ENCODE measurements around the gene ARFGEF2. TPM values are rescaled to one million over a fixed set of nuclear protein-coding genes. Genes with fewer than 3 reads are reported as not detected.
A peak's percentile ranks its signal among the peaks of the same experiment; 100 is the strongest.

ARFGEF2 gene
- total and polyA plus RNA-seq, 12 donors, result 6.2 to 50.0 (median 41.8) TPM

DNA sequence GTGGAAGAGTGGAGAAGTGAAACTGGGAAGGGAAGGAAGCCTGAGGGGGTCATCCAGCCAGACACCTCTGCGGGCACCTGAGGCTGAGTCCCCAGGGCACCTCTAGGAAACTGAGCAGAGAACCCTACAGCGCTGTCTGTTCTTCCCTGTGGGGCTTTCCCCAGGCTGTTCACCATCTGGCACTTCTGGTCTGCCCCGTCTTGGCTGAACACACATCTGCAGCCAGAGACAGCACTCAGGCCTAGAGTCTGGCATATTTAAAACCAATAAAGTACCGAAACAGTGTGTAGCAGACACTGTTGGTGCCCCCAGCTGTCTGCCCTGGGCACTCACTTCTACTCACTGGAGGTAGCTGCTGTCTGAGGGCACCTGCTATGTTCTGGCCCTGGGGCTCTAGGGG lies 9.4 kb upstream of the ARFGEF2 start:
- no peaks in the 10 kb centered on the region for H3K36me3 ChIP-seq
- 84 to 88% methylated on average over 4 of the region's 4 CpGs for WGBS, 2 donors
- H3K9me3 ChIP-seq, result peaks cover 0 to 11% (median 0%) of the 10 kb centered on the region in 11 donors
- no peak for DNase-seq
- H3K4me3 ChIP-seq, result no peak overlapping the region
- TF ChIP-seq, protein P1, sequence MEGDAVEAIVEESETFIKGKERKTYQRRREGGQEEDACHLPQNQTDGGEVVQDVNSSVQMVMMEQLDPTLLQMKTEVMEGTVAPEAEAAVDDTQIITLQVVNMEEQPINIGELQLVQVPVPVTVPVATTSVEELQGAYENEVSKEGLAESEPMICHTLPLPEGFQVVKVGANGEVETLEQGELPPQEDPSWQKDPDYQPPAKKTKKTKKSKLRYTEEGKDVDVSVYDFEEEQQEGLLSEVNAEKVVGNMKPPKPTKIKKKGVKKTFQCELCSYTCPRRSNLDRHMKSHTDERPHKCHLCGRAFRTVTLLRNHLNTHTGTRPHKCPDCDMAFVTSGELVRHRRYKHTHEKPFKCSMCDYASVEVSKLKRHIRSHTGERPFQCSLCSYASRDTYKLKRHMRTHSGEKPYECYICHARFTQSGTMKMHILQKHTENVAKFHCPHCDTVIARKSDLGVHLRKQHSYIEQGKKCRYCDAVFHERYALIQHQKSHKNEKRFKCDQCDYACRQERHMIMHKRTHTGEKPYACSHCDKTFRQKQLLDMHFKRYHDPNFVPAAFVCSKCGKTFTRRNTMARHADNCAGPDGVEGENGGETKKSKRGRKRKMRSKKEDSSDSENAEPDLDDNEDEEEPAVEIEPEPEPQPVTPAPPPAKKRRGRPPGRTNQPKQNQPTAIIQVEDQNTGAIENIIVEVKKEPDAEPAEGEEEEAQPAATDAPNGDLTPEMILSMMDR (IDR thresholded peaks at IDR 0.05), result no peak
- intact Hi-C loops (cut with DNase I), result no loop called here
- H3K27ac ChIP-seq, result no peak overlapping the region
- H3K27me3 ChIP-seq, result peaks cover 0 to 6% (median 0%) of the 10 kb centered on the region in 7 donors
- H3K4me1 ChIP-seq, result peaks cover 0 to 12% (median 0%) of the 10 kb centered on the region in 9 donors
- ATAC-seq, result no peak

DNA sequence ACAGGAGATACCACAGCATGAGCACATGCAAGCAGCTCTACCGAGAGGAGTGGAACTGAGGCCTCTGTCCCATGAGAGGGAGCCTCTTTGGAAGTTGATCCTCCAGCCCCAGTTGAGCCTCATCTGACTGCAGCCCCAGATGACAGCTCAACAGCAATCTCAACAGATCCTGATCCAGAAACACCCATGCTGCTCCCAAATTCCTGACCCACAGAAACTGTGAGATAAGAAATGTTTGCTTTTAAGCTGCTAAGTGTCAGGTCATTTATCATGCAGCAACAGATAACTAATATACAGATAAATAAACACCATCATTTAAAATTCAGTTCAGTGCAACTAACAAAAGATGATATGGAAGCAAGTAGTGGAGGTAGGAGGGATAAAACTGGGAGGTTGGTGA lies 4.8 kb upstream of the ARFGEF2 start:
- Histone ChIP-seq H3K36me3 (no peaks in the 10 kb centered on the region), H3K27ac (no peak overlapping the region), H3K4me1 (peaks cover 0 to 10% (median 8%) of the 10 kb centered on the region in 9 donors), H3K27me3 (peaks cover 0 to 6% (median 0%) of the 10 kb centered on the region in 7 donors), H3K4me3 (no peak overlapping the region), H3K9me3 (no peaks in the 10 kb centered on the region)
- ATAC-seq (no peak), DNase-seq (no peak)
- TF ChIP-seq, protein P1 (IDR thresholded peaks at IDR 0.05), result no peak
- 37 to 50% methylated on average over 1 of the region's 1 CpG for WGBS, 2 donors
- intact Hi-C loops (cut with DNase I), result no loop called here

DNA sequence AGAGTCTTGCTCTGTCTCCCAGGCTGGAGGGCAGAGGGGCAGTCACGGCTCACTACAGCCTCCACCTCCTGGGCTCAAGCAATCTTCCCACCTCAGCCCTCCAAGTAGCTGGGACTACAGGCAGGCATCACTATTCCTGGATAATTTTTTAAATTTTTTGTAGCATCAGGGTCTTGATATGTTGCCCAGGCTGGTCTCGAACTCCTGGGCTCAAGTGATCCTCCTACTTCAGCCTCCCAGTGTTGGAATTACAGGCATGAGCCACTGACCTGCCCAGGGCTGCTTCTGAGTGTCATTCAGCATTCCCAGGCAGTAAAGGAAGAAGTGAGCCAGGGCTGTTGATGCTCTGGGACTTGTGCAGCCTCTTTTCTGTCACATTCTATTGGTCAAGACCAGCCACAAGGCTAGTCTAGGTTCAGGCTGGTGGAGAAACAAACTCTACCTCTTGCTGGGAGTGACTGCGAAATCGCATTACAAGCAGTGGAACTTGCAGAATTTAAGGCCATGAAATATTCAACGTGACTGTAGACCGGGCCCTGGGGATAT lies 2.1 kb upstream of the ARFGEF2 start:
- Histone ChIP-seq H3K9me3 (no peaks in the 10 kb centered on the region), H3K4me1 (peaks cover 3 to 34% (median 32%) of the 10 kb centered on the region in 9 donors), H3K27ac (no peak overlapping the region), H3K4me3 (no peak overlapping the region), H3K36me3 (no peaks in the 10 kb centered on the region), H3K27me3 (no peaks in the 10 kb centered on the region)
- TF ChIP-seq, protein P1 (IDR thresholded peaks at IDR 0.05), result no peak
- intact Hi-C loops (cut with DNase I), result no loop called here
- DNase-seq, result no peak
- ATAC-seq, result no peak
- 74 to 84% methylated on average over 6 of the region's 6 CpGs for WGBS, 2 donors

DNA sequence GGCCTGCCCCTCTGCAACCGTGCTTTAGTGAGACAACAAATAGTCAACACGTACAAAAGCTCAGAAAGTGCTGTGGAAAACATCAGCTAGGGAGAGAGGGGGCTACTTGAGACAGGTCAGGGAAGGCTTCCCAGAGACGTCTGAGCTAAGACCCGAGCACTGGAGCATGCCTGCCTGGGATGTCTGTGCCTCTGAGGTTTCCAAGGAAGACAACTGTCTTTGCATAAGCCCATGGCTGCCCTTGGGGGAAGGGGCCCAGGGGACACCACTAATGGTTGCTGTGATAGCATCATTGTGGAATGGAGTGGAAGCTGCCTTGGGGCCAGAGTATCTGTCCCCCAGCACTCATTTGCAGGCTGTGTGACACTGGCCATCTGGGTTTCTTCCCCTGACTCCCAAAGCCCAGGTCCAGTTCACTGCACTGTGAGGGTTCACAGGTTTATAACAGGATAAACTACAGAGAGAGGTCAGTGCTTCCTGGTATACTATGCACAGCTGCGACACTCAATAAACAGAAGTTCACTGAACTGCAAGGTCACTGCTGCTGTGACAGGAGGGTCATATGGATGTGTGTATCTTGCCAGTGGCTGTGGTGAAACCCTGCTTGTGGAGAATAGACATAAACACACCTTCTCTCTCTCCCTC lies 1.5 kb upstream of the ARFGEF2 start:
- Histone ChIP-seq H3K4me3 (no peak overlapping the region), H3K9me3 (no peaks in the 10 kb centered on the region), H3K4me1 (peaks cover 3 to 40% (median 37%) of the 10 kb centered on the region in 9 donors), H3K27ac (no peak overlapping the region), H3K27me3 (no peaks in the 10 kb centered on the region), H3K36me3 (no peaks in the 10 kb centered on the region)
- intact Hi-C loops (cut with DNase I), result loop anchor here in 1 of 10 donors (5.0 kb wide), 1 partner anchor 62 kb away; no protein-coding TSS in a partner anchor
- ATAC-seq (peak in 1 of 8 donors; percentile 7), DNase-seq (no peak)
- TF ChIP-seq, protein P1 (IDR thresholded peaks at IDR 0.05), result no peak
- WGBS, 2 donors, result 66 to 77% methylated on average over 5 of the region's 5 CpGs
